GM19099 (cell line): ENCODE measurements around the gene SYP.

ENCODE experiments used
- POLR2A ChIP-seq: IDR thresholded peaks from 3 replicates; pipeline ENCODE4 v1.6.1; 2011; ENCODE audit warnings: low read depth; ENCODE audit not compliant: insufficient read length; ENCODE audit errors: extremely low read depth

The SYP gene

GRCh38 chrX:49205443-49205842 is 5.5 kb upstream of the SYP start:
- TF ChIP-seq POLR2A, result no peak

GRCh38 chrX:49204709-49205108 is 4.7 kb upstream of the SYP start:
- no peak for TF ChIP-seq POLR2A

- no peak for TF ChIP-seq POLR2A
Measured at GRCh38 chrX:49204017-49204416, 4.0 kb upstream of the SYP start.

GRCh38 chrX:49203536-49203935 is 3.5 kb upstream of the SYP start:
- TF ChIP-seq POLR2A, result no peak

- no peak for TF ChIP-seq POLR2A
Measured at GRCh38 chrX:49202022-49202421, 2.0 kb upstream of the SYP start.

- no peak for TF ChIP-seq POLR2A
Measured at GRCh38 chrX:49199315-49199595, 738 bp downstream of the SYP start.

- no peak for TF ChIP-seq POLR2A
Measured at GRCh38 chrX:49198540-49199314, 1.3 kb downstream of the SYP start.

GRCh38 chrX:49197543-49198087 is 2.4 kb downstream of the SYP start:
- no peak for TF ChIP-seq POLR2A

GRCh38 chrX:49193542-49193964 is 6.4 kb downstream of the SYP start:
- TF ChIP-seq POLR2A, result no peak

GRCh38 chrX:49192722-49193328 is 7.2 kb downstream of the SYP start:
- no peak for TF ChIP-seq POLR2A

GRCh38 chrX:49191574-49192011 is 8.4 kb downstream of the SYP start:
- no peak for TF ChIP-seq POLR2A

- peak; percentile 85 for TF ChIP-seq POLR2A
Measured at GRCh38 chrX:49190821-49191573, 9.0 kb downstream of the SYP start.

GRCh38 chrX:49189606-49190005 is 10.4 kb downstream of the SYP start:
- no peak for TF ChIP-seq POLR2A

- no peak for TF ChIP-seq POLR2A
Measured at GRCh38 chrX:49188468-49189076, 11.4 kb downstream of the SYP start.

GRCh38 chrX:49187526-49187925 is 12.5 kb downstream of the SYP start:
- TF ChIP-seq POLR2A, result no peak
